Activated B cell treated with CpG ODN at 0.5 μM for 24 hours (primary cell): Measurements from ENCODE around the gene ZNF594. TPM values are rescaled to one million over a fixed set of nuclear protein-coding genes. Genes with fewer than 3 reads are reported as not detected.
"Not testable (repeated sequence)": the region's sequence is repeated elsewhere in the genome, so short reads cannot be mapped to it uniquely, and the experiment has no call there.

ENCODE experiments used
- ATAC-seq: fragments of 200-7000 bp; cut with Tn5 transposase; one replicate; pipeline ENCODE4 v1.10.0; 2021; ENCODE audit warnings: low read depth, mild to moderate bottlenecking, moderate library complexity
- CTCF ChIA-PET: fragments of 350-600 bp; sonication (Branson Sonifier 250); formaldehyde crosslinking; loops from one replicate; lab custom pipeline; 2021; ENCODE audit warnings: antibody characterized with exemption; lab: Charles Lee
- POLR2A ChIA-PET: fragments of 350-600 bp; sonication (Branson Sonifier 250); formaldehyde crosslinking; loops from one replicate; lab custom pipeline; 2021; ENCODE audit warnings: antibody characterized with exemption; lab: Charles Lee
- DNase-seq: peaks from one replicate; pipeline ENCODE4 v3.0.0; 2022
- H3K27ac Mint-ChIP-seq: one replicate; pipeline ENCODE4 v1.8.0; 2020; ENCODE audit warnings: mixed read lengths
- H3K27me3 Mint-ChIP-seq: one replicate; pipeline ENCODE4 v1.8.0; 2021; ENCODE audit warnings: mixed read lengths
- H3K36me3 Mint-ChIP-seq: one replicate; pipeline ENCODE4 v1.8.0; 2021; ENCODE audit warnings: low read depth, mixed read lengths
- H3K4me1 Mint-ChIP-seq: one replicate; pipeline ENCODE4 v1.8.0; 2021; ENCODE audit warnings: mixed read lengths
- H3K4me3 Mint-ChIP-seq: one replicate; pipeline ENCODE4 v1.8.0; 2020; ENCODE audit warnings: mild to moderate bottlenecking, mixed read lengths
- H3K9me3 Mint-ChIP-seq: one replicate; pipeline ENCODE4 v1.8.0; 2020; ENCODE audit warnings: mixed read lengths
- intact Hi-C: fragments of 100-400 bp; cut with micrococcal nuclease; formaldehyde crosslinking; loops from one replicate; pipeline ENCODE4 v1.15.1; 2024
- total RNA-seq: library from RNA; stranded (reverse); gene quantifications from 2 replicates; pipeline ENCODE4 v1.2.3, GENCODE V29; 2022
- TF ChIP-seq, protein P1 (sequence below): fragments of 200-600 bp; IDR thresholded peaks from one replicate; pipeline ENCODE4 v1.8.0; 2022; ENCODE audit warnings: antibody characterized with exemption, mild to moderate bottlenecking

Gene ZNF594
- total RNA-seq: 20.4 and 26.8 TPM in 2 replicates

DNA sequence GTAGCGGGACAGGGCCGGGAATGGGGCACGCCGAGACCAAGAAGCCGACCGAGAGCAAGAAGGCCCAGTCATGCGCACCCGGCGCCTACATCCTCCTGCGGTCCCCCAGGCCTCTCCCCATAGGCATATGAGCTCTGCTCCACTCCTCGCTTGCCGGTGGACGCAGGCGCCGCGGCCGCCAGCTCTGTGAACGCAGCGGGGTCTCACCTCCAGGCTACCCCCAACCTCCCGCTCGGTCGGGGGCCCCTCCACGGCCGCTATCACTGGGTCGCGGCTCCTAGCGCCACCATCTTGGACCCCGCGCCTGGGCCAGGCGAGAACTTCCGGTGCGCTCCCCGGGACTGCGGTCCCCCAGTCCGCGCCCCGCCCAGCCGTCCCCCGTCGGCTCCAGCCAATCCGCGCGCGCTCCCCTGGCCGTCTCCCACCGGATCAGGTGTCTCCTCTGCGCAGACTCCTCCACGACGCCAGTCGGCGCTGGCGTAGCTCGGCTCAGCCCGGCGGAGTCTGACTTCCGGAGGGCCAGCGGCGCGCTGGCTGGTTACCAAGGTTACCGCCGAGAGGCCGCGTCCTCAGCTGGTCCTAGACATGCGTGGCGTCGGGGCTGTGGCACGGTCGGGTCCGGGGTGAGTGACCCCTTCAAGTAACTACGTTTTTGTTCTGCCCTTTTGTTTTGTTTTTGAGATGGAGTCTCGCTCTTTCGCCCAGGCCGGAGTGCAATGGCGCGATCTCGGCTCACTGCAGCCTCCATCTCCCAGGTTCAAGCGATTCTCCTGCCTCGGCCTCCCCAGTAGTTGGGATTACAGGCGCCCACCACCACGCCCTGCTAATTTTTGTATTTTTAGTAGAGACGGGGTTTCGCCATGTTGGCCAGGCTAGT is at the start of gene ZNF594:
Gene ZNF594 (minus strand): TSS at position 328 of the 877 bp plus-strand sequence. CDS start 7,612 bp downstream, outside the sequence.
- Mint-ChIP-seq H3K9me3 (peaks cover 9% of the 10 kb centered on the region), H3K4me1 (peaks cover 32% of the 10 kb centered on the region), H3K4me3 (peak within 1 kb of the TSS; percentile 94), H3K36me3 (peaks cover 33% of the 10 kb centered on the region), H3K27me3 (no peaks in the 10 kb centered on the region), H3K27ac (peak within 1 kb of the TSS; percentile 90)
- intact Hi-C loops: loop anchor here (1.0 to 10.0 kb wide), 7 partner anchors 81 to 277 kb away; partner anchors contain the start of genes CAMTA2, DHX33, NUP88 and ZFP3
- TF ChIP-seq, protein P1, sequence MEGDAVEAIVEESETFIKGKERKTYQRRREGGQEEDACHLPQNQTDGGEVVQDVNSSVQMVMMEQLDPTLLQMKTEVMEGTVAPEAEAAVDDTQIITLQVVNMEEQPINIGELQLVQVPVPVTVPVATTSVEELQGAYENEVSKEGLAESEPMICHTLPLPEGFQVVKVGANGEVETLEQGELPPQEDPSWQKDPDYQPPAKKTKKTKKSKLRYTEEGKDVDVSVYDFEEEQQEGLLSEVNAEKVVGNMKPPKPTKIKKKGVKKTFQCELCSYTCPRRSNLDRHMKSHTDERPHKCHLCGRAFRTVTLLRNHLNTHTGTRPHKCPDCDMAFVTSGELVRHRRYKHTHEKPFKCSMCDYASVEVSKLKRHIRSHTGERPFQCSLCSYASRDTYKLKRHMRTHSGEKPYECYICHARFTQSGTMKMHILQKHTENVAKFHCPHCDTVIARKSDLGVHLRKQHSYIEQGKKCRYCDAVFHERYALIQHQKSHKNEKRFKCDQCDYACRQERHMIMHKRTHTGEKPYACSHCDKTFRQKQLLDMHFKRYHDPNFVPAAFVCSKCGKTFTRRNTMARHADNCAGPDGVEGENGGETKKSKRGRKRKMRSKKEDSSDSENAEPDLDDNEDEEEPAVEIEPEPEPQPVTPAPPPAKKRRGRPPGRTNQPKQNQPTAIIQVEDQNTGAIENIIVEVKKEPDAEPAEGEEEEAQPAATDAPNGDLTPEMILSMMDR: no peak
- ChIA-PET CTCF (interaction anchor here (0.6 to 12.3 kb wide), 12 partner anchors 13 to 247 kb away, joined by 3 to 127 read pairs (median 4); partner anchors contain the start of genes C1QBP, SCIMP and ZNF232), POLR2A (interaction anchor here (0.5 to 2.5 kb wide), 33 partner anchors 10 to 305 kb away, joined by 3 to 29 read pairs (median 5); partner anchors contain the start of genes DHX33, NUP88, RABEP1 and RNF167)
- ATAC-seq: peak; percentile 99
- DNase-seq: peak; percentile 96

DNA sequence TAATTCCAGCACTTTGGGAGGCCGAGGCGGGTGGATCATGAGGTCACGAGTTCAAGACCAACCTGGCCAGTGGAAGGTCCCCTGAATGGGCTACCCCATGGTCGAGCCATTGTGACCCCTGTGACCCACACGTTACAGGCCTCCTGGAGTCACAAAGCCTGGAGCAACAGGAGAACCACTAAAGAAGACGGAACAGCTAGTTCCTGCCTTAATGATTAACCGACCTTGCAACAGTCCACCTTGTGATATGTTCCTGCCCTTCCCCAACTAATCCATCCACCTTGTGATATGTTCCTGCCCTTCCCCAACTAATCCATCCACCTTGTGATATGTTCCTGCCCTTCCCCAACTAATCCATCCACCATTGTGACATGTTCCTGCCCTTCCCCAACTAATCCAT is 48.1 kb upstream of the ZNF594 start:
- POLR2A ChIA-PET: interaction anchor here (0.6 to 1.1 kb wide), 2 partner anchors 15 to 45 kb away, joined by 3 to 5 read pairs; no protein-coding TSS in a partner anchor
- CTCF ChIA-PET: interaction anchor here (6.2 kb wide), 1 partner anchor 43 kb away, joined by 127 read pairs; the partner anchor contains the start of gene ZNF594
- H3K27ac Mint-ChIP-seq: peak overlapping the region; percentile 35
- H3K4me3 Mint-ChIP-seq, H3K9me3 Mint-ChIP-seq, H3K36me3 Mint-ChIP-seq, H3K27me3 Mint-ChIP-seq, DNase-seq, ATAC-seq: not testable (repeated sequence)
- intact Hi-C loops: loop anchor here (5.0 kb wide), 2 partner anchors 127 to 207 kb away; partner anchors contain the start of gene ZNF232
- H3K4me1 Mint-ChIP-seq: peaks cover 76% of the 10 kb centered on the region

DNA sequence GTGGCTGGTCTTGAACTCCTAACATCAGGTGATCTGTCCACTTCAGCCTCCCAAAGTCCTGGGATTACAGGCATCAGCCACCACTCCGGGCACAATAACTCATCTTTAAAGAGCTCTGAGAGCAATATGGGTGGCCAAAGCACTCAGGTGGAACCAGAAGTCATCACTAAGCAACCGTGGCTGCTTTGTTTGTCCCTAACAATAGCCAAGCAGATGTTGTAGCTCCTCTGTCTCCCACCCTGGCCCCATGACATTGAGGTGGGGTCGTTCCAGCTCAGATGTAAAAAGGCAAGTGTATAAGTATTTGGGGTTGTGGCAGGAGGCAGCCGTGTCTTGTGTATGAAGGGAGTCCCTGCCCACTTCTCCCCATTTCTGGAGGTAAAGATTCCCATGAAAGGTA is 46.7 kb upstream of the ZNF594 start:
- peaks cover 2% of the 10 kb centered on the region for H3K36me3 Mint-ChIP-seq
- TF ChIP-seq, protein P1: no peak
- H3K4me1 Mint-ChIP-seq: peaks cover 78% of the 10 kb centered on the region
- peak overlapping the region; percentile 24 for H3K4me3 Mint-ChIP-seq
- ChIA-PET POLR2A (interaction anchor here (0.5 to 4.6 kb wide), 11 partner anchors 10 to 157 kb away, joined by 3 to 39 read pairs (median 4); partner anchors contain the start of gene ZNF594), CTCF (interaction anchor here (0.7 to 6.2 kb wide), 6 partner anchors 10 to 149 kb away, joined by 3 to 127 read pairs (median 7); partner anchors contain the start of gene ZNF594)
- DNase-seq (no peak), ATAC-seq (no peak)
- H3K27ac Mint-ChIP-seq: peak overlapping the region; percentile 98
- no peaks in the 10 kb centered on the region for H3K9me3 Mint-ChIP-seq
- intact Hi-C loops: loop anchor here (5.0 kb wide), 1 partner anchor 206 kb away; no protein-coding TSS in a partner anchor
- H3K27me3 Mint-ChIP-seq: no peaks in the 10 kb centered on the region

DNA sequence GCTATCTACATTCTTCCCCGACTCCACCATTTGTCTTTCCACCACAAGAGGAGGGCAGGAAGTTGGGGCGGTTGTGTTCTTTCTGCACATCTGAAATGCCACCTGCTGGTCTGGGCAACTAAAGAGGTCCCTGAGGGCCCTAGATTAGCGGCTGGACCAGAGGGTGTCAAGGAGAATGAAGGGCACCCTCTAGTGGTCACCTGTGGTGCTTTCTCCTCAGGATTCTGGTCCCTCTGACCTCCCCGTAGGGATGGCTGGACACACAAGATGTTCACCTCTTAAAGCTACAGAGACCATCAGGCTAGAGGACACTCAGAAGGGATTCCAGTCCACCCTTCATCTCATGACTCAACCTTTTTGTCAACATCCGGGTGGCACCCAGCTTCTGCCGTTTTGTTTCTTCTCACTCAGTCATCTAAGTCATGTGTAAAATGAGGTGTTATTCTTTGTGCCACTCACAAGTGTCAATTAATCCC is 45.9 kb upstream of the ZNF594 start:
- TF ChIP-seq, protein P1: no peak
- H3K27ac Mint-ChIP-seq: peak overlapping the region; percentile 98

More for the DNA sequence above, 45.9 kb upstream of the ZNF594 start:
- Mint-ChIP-seq H3K27me3 (no peaks in the 10 kb centered on the region), H3K9me3 (no peaks in the 10 kb centered on the region), H3K36me3 (peaks cover 2% of the 10 kb centered on the region), H3K4me1 (peaks cover 78% of the 10 kb centered on the region), H3K4me3 (peak overlapping the region; percentile 36)
- DNase-seq (no peak), ATAC-seq (peak; percentile 18)
- POLR2A ChIA-PET: interaction anchor here (0.6 to 4.6 kb wide), 10 partner anchors 10 to 158 kb away, joined by 3 to 39 read pairs (median 6); partner anchors contain the start of gene ZNF594
- CTCF ChIA-PET: interaction anchor here (0.6 to 6.2 kb wide), 11 partner anchors 11 to 150 kb away, joined by 3 to 127 read pairs (median 5); partner anchors contain the start of gene ZNF594
- intact Hi-C loops: loop anchor here (1.0 to 5.0 kb wide), 4 partner anchors 16 to 205 kb away; no protein-coding TSS in a partner anchor
